ENCODE measurements around the gene DHX58. TPM values are rescaled to one million over a fixed set of nuclear protein-coding genes. Genes with fewer than 3 reads are reported as not detected.

Gene DHX58
- total RNA-seq, 2 experiments from 2014 or later = 33.5 to 35.6 TPM

GRCh38 chr17:42125565-42125964, 13.1 kb upstream of the DHX58 start:
- no peaks in the 10 kb centered on the region for H3K9me3 ChIP-seq (ENCODE audit: control insufficient read depth in 1 of 2, insufficient read depth in 1 of 2, low read length in 2 of 2)
- POLR2A ChIA-PET = no interaction called here
- peaks cover 8% of the 10 kb centered on the region for H3K4me1 ChIP-seq (ENCODE audit: insufficient read depth, low read length)
- no peak overlapping the region for H3K4me3 Mint-ChIP-seq
- no peak for DNase-seq
- no peak overlapping the region for H3K27ac Mint-ChIP-seq
- H3K27me3 Mint-ChIP-seq = no peaks in the 10 kb centered on the region
- TF ChIP-seq CTCF (IDR thresholded peaks at IDR 0.05) = no peak
- CTCF ChIA-PET = no interaction called here
- H3K9me3 Mint-ChIP-seq = no peaks in the 10 kb centered on the region
- H3K4me1 Mint-ChIP-seq (ENCODE audit: low read depth) = peaks cover 6% of the 10 kb centered on the region
- peaks cover 62% of the 10 kb centered on the region for H3K36me3 Mint-ChIP-seq (ENCODE audit: low read depth)
- no peak overlapping the region for H3K27ac ChIP-seq (ENCODE audit: low read depth in 1 of 2, low read length in 2 of 2)
- no peak overlapping the region for H3K4me3 ChIP-seq (ENCODE audit: low read length)
- peaks cover 61% of the 10 kb centered on the region for H3K36me3 ChIP-seq (ENCODE audit: insufficient read depth, low read length)
- intact Hi-C loops (cut with DNase I, micrococcal nuclease) = no loop called here
- no peaks in the 10 kb centered on the region for H3K27me3 ChIP-seq (ENCODE audit: control insufficient read depth in 1 of 2, insufficient read depth in 2 of 2, low read length in 2 of 2)
- no peak for ATAC-seq (ENCODE audit: poor library complexity)

GRCh38 chr17:42124256-42124655, 11.7 kb upstream of the DHX58 start:
- H3K27me3 Mint-ChIP-seq = no peaks in the 10 kb centered on the region
- ChIA-PET CTCF (interaction anchor here (0.6 kb wide), 1 partner anchor 338 kb away, joined by 3 read pairs; no protein-coding TSS in a partner anchor), POLR2A (no interaction called here)
- no peaks in the 10 kb centered on the region for H3K9me3 ChIP-seq (ENCODE audit: control insufficient read depth in 1 of 2, insufficient read depth in 1 of 2, low read length in 2 of 2)
- no peak for TF ChIP-seq CTCF (IDR thresholded peaks at IDR 0.05)
- no peaks in the 10 kb centered on the region for H3K9me3 Mint-ChIP-seq
- H3K4me3 ChIP-seq (ENCODE audit: low read length) = no peak overlapping the region
- peaks cover 49% of the 10 kb centered on the region for H3K36me3 Mint-ChIP-seq (ENCODE audit: low read depth)
- no peaks in the 10 kb centered on the region for H3K27me3 ChIP-seq (ENCODE audit: control insufficient read depth in 1 of 2, insufficient read depth in 2 of 2, low read length in 2 of 2)
- intact Hi-C loops (cut with DNase I, micrococcal nuclease) = loop anchor here in 1 of 2 experiments (5.0 kb wide), 2 partner anchors 68 to 153 kb away; partner anchors contain the start of genes GHDC and STAT5B
- H3K27ac ChIP-seq (ENCODE audit: low read depth in 1 of 2, low read length in 2 of 2) = no peak overlapping the region
- peak overlapping the region; percentile 34 for H3K27ac Mint-ChIP-seq
- H3K4me1 Mint-ChIP-seq (ENCODE audit: low read depth) = peaks cover 12% of the 10 kb centered on the region
- peaks cover 17% of the 10 kb centered on the region for H3K4me1 ChIP-seq (ENCODE audit: insufficient read depth, low read length)
- no peak for DNase-seq
- H3K36me3 ChIP-seq (ENCODE audit: insufficient read depth, low read length) = peaks cover 49% of the 10 kb centered on the region
- no peak overlapping the region for H3K4me3 Mint-ChIP-seq
- ATAC-seq (ENCODE audit: poor library complexity) = no peak

DNA sequence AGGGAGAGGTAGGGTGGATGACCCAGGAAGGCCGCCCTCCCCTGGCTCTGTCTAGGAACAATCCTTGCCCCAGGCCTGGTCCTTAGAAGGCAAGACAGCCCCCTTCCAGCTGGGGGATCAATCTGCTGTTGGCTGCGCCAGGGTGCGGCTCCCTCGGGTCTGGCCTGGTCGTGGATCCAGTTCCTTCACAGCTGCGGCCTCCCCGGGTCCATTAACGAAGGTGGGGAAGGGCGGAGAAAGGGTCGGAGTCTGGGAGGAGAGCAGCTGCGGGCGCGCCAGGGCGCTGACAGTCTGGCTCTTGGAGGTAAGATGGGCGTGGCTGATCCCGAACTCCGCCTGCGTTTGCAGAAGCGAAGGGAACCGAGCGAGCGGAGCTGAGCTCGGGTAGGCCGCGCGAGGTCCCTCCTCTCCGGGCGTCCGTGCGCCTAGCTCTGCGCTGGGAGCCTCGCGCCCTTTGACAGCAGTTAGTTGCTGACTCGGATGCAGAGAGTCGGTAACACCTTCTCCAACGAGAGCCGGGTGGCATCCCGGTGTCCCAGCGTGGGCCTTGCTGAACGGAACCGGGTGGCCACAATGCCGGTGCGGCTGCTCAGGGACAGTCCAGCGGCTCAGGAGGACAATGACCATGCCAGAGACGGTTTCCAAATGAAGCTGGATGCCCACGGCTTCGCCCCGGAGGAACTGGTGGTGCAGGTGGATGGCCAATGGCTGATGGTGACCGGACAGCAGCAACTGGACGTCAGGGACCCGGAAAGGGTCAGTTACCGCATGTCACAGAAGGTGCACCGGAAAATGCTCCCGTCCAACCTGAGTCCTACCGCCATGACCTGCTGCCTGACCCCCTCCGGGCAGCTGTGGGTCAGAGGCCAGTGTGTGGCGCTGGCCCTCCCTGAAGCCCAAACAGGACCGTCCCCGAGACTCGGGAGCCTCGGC, 10.1 kb upstream of the DHX58 start, which contains the start of gene HSPB9:
HSPB9 (plus strand) TSS at position 434 of the 933 bp plus-strand sequence; CDS start at position 481, 47 bp downstream.
- no peak for TF ChIP-seq CTCF (IDR thresholded peaks at IDR 0.05)
- Mint-ChIP-seq H3K4me1 (ENCODE audit: low read depth) (peaks cover 18% of the 10 kb centered on the region), H3K36me3 (ENCODE audit: low read depth) (peaks cover 43% of the 10 kb centered on the region), H3K9me3 (no peaks in the 10 kb centered on the region), H3K27me3 (no peaks in the 10 kb centered on the region), H3K27ac (no peak within 1 kb of the TSS), H3K4me3 (peak within 1 kb of the TSS; percentile 76)
- Histone ChIP-seq H3K4me1 (ENCODE audit: insufficient read depth, low read length) (peaks cover 22% of the 10 kb centered on the region), H3K27me3 (ENCODE audit: control insufficient read depth in 1 of 2, insufficient read depth in 2 of 2, low read length in 2 of 2) (no peaks in the 10 kb centered on the region), H3K9me3 (ENCODE audit: control insufficient read depth in 1 of 2, insufficient read depth in 1 of 2, low read length in 2 of 2) (no peaks in the 10 kb centered on the region), H3K36me3 (ENCODE audit: insufficient read depth, low read length) (peaks cover 47% of the 10 kb centered on the region), H3K4me3 (ENCODE audit: low read length) (no peak within 1 kb of the TSS), H3K27ac (ENCODE audit: low read depth in 1 of 2, low read length in 2 of 2) (no peak within 1 kb of the TSS)
- DNase-seq = peak in 1 of 14 experiments; percentile 42
- intact Hi-C loops (cut with DNase I, micrococcal nuclease) = loop anchor here in 1 of 2 experiments (5.0 kb wide), 2 partner anchors 70 to 155 kb away; partner anchors contain the start of genes GHDC and STAT5B
- CTCF ChIA-PET = interaction anchor here (1.2 kb wide), 1 partner anchor 11 kb away, joined by 3 read pairs; no protein-coding TSS in a partner anchor
- no peak for ATAC-seq (ENCODE audit: poor library complexity)
- POLR2A ChIA-PET = interaction anchor here (2.2 to 2.8 kb wide), 2 partner anchors 10 to 106 kb away, joined by 11 to 17 read pairs; partner anchors contain the start of genes DHX58 and DNAJC7
